Coronary artery (tissue), 2 donors: Measurements from ENCODE around the gene DST.

Experiments used
- DNase-seq: peaks from one replicate; pipeline ENCODE4 v3.0.0-alpha.2; 2017; ENCODE audit warnings: low spot score
- H3K27ac ChIP-seq, 2 donors: fragments of 200-600 bp; sonication (generic); one replicate each; pipeline ENCODE4 v1.5.1; 2016 to 2019
- H3K4me3 ChIP-seq: fragments of 200-600 bp; sonication (generic); 2 replicates; pipeline ENCODE4 v1.5.1; 2016; ENCODE audit warnings: mild to moderate bottlenecking, moderate library complexity
- CTCF ChIP-seq: fragments of 200-600 bp; sonication (generic); IDR thresholded peaks from one replicate; pipeline ENCODE4 v1.5.1; 2019; ENCODE audit warnings: antibody characterized with exemption

DST gene

GRCh38 chr6:56495654-56496053, 147.0 kb downstream of the DST start:
- TF ChIP-seq CTCF: no peak
- no peak overlapping the region for H3K27ac ChIP-seq
- H3K4me3 ChIP-seq: no peak overlapping the region
- no peak for DNase-seq

DNA sequence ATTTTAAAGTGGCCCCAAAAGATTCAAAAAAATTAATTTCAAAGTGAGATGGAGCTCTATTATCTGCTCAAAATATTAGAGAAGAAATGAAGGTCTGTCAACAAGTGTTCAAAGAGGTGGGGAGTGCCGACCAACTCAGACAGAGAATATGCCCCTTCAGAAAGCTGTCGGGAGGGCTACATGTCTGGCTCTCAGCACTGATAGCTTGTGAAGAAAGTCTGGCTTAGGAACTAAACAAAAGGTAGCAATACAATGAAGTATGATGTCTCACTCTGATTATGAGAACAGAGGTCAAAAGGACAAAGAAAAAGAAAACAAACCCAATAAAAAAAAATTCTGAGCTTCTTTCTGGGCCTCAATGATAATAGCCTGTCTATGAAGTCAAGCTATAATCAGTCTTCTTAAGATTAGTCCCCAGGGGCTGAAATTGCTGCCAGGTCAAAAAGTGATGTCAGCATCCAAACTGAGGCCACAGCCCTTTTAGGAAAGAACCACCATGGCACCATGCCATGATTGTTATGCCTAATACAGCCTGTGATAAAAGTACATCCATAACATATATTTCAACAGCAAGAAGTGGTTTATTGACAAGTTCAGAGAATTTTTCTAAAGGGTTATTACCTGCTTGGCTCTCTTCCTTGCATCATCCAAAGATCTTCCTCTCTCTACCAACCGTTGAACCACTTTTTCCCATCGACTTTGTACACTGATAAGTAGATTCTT, 150.9 kb downstream of the DST start:
- Histone ChIP-seq H3K4me3 (no peak overlapping the region), H3K27ac (peak overlapping the region in 1 of 2 donors; percentile 20)
- no peak for TF ChIP-seq CTCF
- DNase-seq: no peak

- no peak overlapping the region for H3K4me3 ChIP-seq
- no peak for DNase-seq
- no peak overlapping the region for H3K27ac ChIP-seq
- TF ChIP-seq CTCF: no peak
Measured at GRCh38 chr6:56490993-56491392, 151.7 kb downstream of the DST start.

GRCh38 chr6:56489559-56489958, 153.1 kb downstream of the DST start:
- Histone ChIP-seq H3K4me3 (no peak overlapping the region), H3K27ac (no peak overlapping the region)
- DNase-seq: no peak
- TF ChIP-seq CTCF: no peak

- DNase-seq: no peak
- no peak overlapping the region for H3K4me3 ChIP-seq
- no peak for TF ChIP-seq CTCF
- H3K27ac ChIP-seq: no peak overlapping the region
Measured at GRCh38 chr6:56488281-56488680, 154.4 kb downstream of the DST start.

DNA sequence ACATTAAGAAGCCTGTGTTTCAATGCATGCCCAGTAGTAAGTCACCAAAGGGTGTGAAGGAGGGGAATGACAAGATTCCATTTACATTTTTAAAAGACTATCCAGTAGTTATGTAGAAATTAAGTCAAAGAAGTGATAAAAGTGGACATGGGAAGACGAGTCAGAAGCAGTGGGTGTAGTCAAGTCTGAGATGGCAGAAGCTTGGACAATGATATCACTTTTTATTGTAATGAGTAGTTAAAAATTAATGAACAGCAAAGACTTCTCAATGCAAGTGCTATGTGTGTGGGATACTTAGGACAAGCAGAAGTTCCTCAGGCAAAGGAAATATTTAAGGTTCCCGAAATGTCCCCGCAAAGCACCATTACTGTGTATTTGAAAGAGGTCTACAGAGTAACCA, 156.0 kb downstream of the DST start:
- Histone ChIP-seq H3K4me3 (no peak overlapping the region), H3K27ac (no peak overlapping the region)
- no peak for TF ChIP-seq CTCF
- no peak for DNase-seq

DNA sequence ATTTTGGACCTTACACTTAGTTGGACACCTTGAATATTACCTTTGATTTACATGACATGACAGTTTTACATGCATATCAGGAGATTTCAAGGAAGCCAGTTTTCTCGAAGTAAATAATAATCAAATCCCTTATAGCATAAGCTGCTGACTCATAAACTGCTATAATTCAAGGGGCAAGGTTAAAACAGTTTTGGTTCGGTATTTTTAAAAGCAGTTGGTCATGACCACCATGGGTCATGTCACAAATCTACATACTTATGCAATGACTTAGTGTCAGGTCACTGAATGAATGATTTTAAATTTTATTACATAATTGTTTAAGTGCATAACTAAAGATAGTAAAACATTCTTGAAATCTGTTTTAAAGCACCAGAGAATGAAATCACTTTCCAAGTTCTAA, 158.0 kb downstream of the DST start:
- Histone ChIP-seq H3K27ac (no peak overlapping the region), H3K4me3 (no peak overlapping the region)
- DNase-seq: no peak
- no peak for TF ChIP-seq CTCF
